Measurements from ENCODE around the gene FADS2.

FADS2 gene

GRCh38 chr11:61838921-61839320 lies 10.8 kb downstream of the FADS2 start:
- H3K4me3 ChIP-seq (ENCODE audit: low read depth, low read length), result no peak overlapping the region

GRCh38 chr11:61839742-61840141 lies 11.6 kb downstream of the FADS2 start:
- H3K4me3 ChIP-seq (ENCODE audit: low read depth, low read length), result no peak overlapping the region
- DNase-seq (ENCODE audit: low read depth), result no peak
- no peak for TF ChIP-seq CTCF (IDR thresholded peaks at IDR 0.05; ENCODE audit: low read depth, low read length, missing control alignments)

More at GRCh38 chr11:61838921-61839320, 10.8 kb downstream of the FADS2 start:
- TF ChIP-seq CTCF (IDR thresholded peaks at IDR 0.05; ENCODE audit: low read depth, low read length, missing control alignments), result no peak
- DNase-seq (ENCODE audit: low read depth), result no peak

GRCh38 chr11:61840371-61840770 lies 12.3 kb downstream of the FADS2 start:
- no peak for TF ChIP-seq CTCF (IDR thresholded peaks at IDR 0.05; ENCODE audit: low read depth, low read length, missing control alignments)
- H3K4me3 ChIP-seq (ENCODE audit: low read depth, low read length), result no peak overlapping the region
- no peak for DNase-seq (ENCODE audit: low read depth)

GRCh38 chr11:61841636-61842527 lies 13.8 kb downstream of the FADS2 start:
- no peak overlapping the region for H3K4me3 ChIP-seq (ENCODE audit: low read depth, low read length)
- no peak for TF ChIP-seq CTCF (IDR thresholded peaks at IDR 0.05; ENCODE audit: low read depth, low read length, missing control alignments)
- no peak for DNase-seq (ENCODE audit: low read depth)

- no peak for DNase-seq (ENCODE audit: low read depth)
- no peak for TF ChIP-seq CTCF (IDR thresholded peaks at IDR 0.05; ENCODE audit: low read depth, low read length, missing control alignments)
Observed at GRCh38 chr11:61842528-61842820, 14.4 kb downstream of the FADS2 start.

GRCh38 chr11:61844909-61845565 lies 16.9 kb downstream of the FADS2 start:
- DNase-seq (ENCODE audit: low read depth), result no peak
- no peak for TF ChIP-seq CTCF (IDR thresholded peaks at IDR 0.05; ENCODE audit: low read depth, low read length, missing control alignments)
- H3K4me3 ChIP-seq (ENCODE audit: low read depth, low read length), result no peak overlapping the region

More at GRCh38 chr11:61842528-61842820, 14.4 kb downstream of the FADS2 start:
- H3K4me3 ChIP-seq (ENCODE audit: low read depth, low read length), result no peak overlapping the region
